ENCODE results near the gene PFKP. TPM values are rescaled to one million over a fixed set of nuclear protein-coding genes. Genes with fewer than 3 reads are reported as not detected.
A peak's percentile ranks its signal among the peaks of the same experiment; 100 is the strongest.

The PFKP gene
- total RNA-seq, 1 donor from 2014 or later, result 150 TPM

DNA sequence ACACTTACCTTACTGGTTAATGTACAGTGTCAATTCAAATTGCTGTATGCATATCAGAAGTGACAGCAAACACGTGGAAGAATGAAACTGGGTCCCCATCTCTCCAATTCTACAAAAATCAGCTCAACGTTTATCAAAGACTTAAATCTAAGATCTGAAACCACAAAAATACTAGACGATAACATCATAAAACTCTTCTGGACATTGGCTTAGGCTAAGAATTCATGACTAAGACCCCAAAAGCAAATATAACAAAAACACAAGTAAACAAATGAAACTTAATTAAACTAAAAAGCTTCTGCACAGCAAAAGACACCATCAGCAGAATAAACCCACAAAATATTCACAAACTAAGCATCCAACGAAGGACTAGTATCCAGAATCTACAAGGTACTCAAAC, 35.9 kb upstream of the PFKP start:
- Mint-ChIP-seq H3K4me3 (ENCODE audit: unreplicated experiment) (no peak overlapping the region), H3K4me1 (ENCODE audit: unreplicated experiment) (peaks cover 22% of the 10 kb centered on the region), H3K36me3 (ENCODE audit: unreplicated experiment) (no peaks in the 10 kb centered on the region), H3K9me3 (ENCODE audit: unreplicated experiment) (no peaks in the 10 kb centered on the region), H3K27ac (ENCODE audit: unreplicated experiment) (no peak overlapping the region), H3K27me3 (ENCODE audit: unreplicated experiment) (no peaks in the 10 kb centered on the region)
- TF ChIP-seq, protein P1, sequence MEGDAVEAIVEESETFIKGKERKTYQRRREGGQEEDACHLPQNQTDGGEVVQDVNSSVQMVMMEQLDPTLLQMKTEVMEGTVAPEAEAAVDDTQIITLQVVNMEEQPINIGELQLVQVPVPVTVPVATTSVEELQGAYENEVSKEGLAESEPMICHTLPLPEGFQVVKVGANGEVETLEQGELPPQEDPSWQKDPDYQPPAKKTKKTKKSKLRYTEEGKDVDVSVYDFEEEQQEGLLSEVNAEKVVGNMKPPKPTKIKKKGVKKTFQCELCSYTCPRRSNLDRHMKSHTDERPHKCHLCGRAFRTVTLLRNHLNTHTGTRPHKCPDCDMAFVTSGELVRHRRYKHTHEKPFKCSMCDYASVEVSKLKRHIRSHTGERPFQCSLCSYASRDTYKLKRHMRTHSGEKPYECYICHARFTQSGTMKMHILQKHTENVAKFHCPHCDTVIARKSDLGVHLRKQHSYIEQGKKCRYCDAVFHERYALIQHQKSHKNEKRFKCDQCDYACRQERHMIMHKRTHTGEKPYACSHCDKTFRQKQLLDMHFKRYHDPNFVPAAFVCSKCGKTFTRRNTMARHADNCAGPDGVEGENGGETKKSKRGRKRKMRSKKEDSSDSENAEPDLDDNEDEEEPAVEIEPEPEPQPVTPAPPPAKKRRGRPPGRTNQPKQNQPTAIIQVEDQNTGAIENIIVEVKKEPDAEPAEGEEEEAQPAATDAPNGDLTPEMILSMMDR (IDR thresholded peaks at IDR 0.05), result no peak
- DNase-seq (ENCODE audit: extremely low spot score, unreplicated experiment), result no peak

DNA sequence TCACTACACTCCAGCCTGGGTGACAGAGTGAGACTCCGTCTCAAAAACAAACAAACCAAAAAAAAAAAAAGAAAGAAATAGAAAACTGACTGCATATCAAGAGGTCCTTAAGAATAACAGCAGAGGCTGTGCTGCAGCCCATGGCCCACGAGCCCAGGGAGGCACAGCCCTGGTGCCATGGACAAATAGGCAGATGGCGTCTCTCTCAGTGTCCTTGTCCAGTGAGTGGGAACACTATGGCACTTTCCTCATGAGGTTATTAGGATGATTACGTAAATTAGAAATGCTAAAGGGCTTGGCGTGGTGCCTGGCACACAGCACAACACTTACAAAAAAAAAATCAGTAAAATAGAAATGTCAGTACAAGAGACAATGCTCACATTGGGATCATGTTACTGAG, 33.4 kb upstream of the PFKP start:
- no peak for DNase-seq (ENCODE audit: extremely low spot score, unreplicated experiment)
- peaks cover 22% of the 10 kb centered on the region for H3K4me1 Mint-ChIP-seq (ENCODE audit: unreplicated experiment)
- H3K27me3 Mint-ChIP-seq (ENCODE audit: unreplicated experiment), result no peaks in the 10 kb centered on the region
- no peak overlapping the region for H3K4me3 Mint-ChIP-seq (ENCODE audit: unreplicated experiment)
- H3K36me3 Mint-ChIP-seq (ENCODE audit: unreplicated experiment), result no peaks in the 10 kb centered on the region
- H3K27ac Mint-ChIP-seq (ENCODE audit: unreplicated experiment), result no peak overlapping the region
- H3K9me3 Mint-ChIP-seq (ENCODE audit: unreplicated experiment), result no peaks in the 10 kb centered on the region
- TF ChIP-seq, protein P1 (IDR thresholded peaks at IDR 0.05), result no peak

DNA sequence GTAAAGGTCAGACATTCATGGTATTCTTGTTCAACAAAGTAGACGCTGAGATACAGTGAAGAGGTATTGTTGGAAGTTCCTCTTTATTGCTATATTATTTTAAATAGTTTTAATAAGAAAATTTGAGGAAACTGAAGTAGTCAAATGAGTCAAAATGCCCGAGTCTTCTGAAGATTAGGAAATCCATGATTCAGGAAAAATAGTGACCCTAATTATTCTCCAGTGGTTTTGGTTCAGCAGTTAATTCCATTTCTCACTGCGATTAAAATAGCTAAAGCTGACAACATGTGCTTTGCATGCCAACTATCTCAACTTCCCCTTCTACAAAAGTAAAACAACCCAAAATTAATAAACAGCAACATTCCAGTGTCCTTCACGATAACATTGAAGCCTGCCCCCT, 32.7 kb upstream of the PFKP start:
- no peaks in the 10 kb centered on the region for H3K9me3 Mint-ChIP-seq (ENCODE audit: unreplicated experiment)
- peaks cover 19% of the 10 kb centered on the region for H3K4me1 Mint-ChIP-seq (ENCODE audit: unreplicated experiment)
- H3K4me3 Mint-ChIP-seq (ENCODE audit: unreplicated experiment), result no peak overlapping the region
- no peak for DNase-seq (ENCODE audit: extremely low spot score, unreplicated experiment)
- H3K27ac Mint-ChIP-seq (ENCODE audit: unreplicated experiment), result no peak overlapping the region
- no peaks in the 10 kb centered on the region for H3K27me3 Mint-ChIP-seq (ENCODE audit: unreplicated experiment)
- H3K36me3 Mint-ChIP-seq (ENCODE audit: unreplicated experiment), result no peaks in the 10 kb centered on the region
- TF ChIP-seq, protein P1 (IDR thresholded peaks at IDR 0.05), result no peak

DNA sequence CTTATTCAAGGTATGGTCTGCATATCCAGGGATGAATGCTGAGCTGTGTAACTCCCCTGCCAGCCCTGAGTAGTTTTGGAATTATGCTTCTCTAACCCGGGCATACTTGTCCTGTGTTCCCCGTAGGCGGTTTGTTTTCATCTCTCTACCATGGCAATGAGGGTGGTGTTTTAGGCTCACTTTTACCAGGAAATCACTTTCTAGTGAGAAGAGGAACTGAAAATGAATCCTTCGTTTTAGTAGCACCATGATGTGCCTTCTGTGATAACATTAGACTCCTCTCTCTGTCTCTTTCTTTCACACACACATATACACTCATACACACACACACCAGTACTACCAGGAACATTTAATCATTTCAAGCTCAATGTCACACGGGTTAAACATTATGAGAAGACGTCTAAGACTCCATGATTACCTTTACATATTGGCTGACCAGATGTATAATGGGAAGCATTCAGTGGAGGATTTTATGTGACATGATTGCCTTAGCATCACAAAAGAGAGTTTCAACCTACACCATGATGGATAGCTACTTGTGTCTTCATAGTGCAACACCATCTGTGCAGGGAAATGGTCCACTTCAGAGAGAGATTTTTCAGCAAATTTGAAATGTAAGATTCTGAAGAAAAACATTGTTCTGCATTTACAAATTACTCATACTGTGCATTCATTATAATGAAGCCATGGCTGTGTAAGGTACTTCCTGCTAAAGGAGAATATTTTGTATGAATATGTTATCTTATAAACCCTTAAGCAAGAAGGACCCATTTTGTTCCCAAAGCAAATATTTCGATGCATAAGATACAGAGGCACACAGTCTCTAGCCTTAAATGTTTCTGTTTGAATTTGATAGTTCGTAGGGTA, 31.0 kb upstream of the PFKP start:
- Mint-ChIP-seq H3K27ac (ENCODE audit: unreplicated experiment) (no peak overlapping the region), H3K9me3 (ENCODE audit: unreplicated experiment) (no peaks in the 10 kb centered on the region), H3K4me3 (ENCODE audit: unreplicated experiment) (no peak overlapping the region), H3K4me1 (ENCODE audit: unreplicated experiment) (peaks cover 10% of the 10 kb centered on the region), H3K27me3 (ENCODE audit: unreplicated experiment) (no peaks in the 10 kb centered on the region), H3K36me3 (ENCODE audit: unreplicated experiment) (no peaks in the 10 kb centered on the region)
- TF ChIP-seq, protein P1 (IDR thresholded peaks at IDR 0.05), result no peak
- no peak for DNase-seq (ENCODE audit: extremely low spot score, unreplicated experiment)

DNA sequence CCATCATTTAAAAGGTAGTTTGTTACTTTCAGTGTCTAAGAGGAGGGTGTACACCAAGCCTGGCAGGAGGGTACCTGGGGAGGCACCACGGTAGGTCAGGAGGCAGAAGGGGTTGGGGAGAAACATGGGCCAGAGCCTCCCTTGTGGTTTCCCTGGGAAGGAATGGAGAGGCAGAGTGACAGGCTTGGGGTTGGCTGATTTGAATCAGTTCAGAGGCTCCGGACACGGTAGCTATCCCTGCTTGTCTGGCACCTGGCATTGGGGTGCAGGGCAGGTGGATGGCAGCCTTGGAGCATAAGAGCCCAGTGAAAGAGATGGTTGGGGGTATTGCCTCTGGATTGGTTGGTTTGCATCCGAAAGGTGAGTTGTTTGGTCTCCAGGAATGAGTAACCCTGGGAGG, 30.2 kb upstream of the PFKP start:
- TF ChIP-seq, protein P1 (IDR thresholded peaks at IDR 0.05), result no peak
- no peaks in the 10 kb centered on the region for H3K9me3 Mint-ChIP-seq (ENCODE audit: unreplicated experiment)
- peak; percentile 70 for DNase-seq (ENCODE audit: extremely low spot score, unreplicated experiment)
- H3K4me3 Mint-ChIP-seq (ENCODE audit: unreplicated experiment), result no peak overlapping the region
- H3K27ac Mint-ChIP-seq (ENCODE audit: unreplicated experiment), result no peak overlapping the region
- no peaks in the 10 kb centered on the region for H3K36me3 Mint-ChIP-seq (ENCODE audit: unreplicated experiment)
- no peaks in the 10 kb centered on the region for H3K27me3 Mint-ChIP-seq (ENCODE audit: unreplicated experiment)
- peaks cover 8% of the 10 kb centered on the region for H3K4me1 Mint-ChIP-seq (ENCODE audit: unreplicated experiment)
